Heart left ventricle (tissue), 16 donors: Measurements from ENCODE around the gene ABCC12. TPM values are rescaled to one million over a fixed set of nuclear protein-coding genes. Genes with fewer than 3 reads are reported as not detected.
A peak's percentile ranks its signal among the peaks of the same experiment; 100 is the strongest.

Experiments
- ATAC-seq, 4 donors: fragments of 200-7000 bp; cut with Tn5 transposase; one replicate each; pipeline ENCODE4 v1.9.1; 2020 to 2022; ENCODE audit warnings: moderate library complexity in 4 of 4, mild to moderate bottlenecking in 3 of 4, moderate number of reproducible peaks in 1 of 4
- DNase-seq, 5 donors: peaks; one replicate each; pipeline ENCODE4 v3.0.0-alpha.2; 2020
- H3K27ac ChIP-seq, 12 donors: fragments of 200-600 bp; sonication (generic) in 4 of 12; one replicate each; pipeline versions ENCODE4 v1.5.0 to v1.8.0; 2016 to 2022; ENCODE audit warnings: mild to moderate bottlenecking in 2 of 12
- H3K27me3 ChIP-seq, 9 donors: fragments of 200-600 bp; sonication (generic) in 2 of 9; one replicate each; pipeline versions ENCODE4 v1.5.1 to v1.8.0; 2016 to 2022; ENCODE audit warnings: mild to moderate bottlenecking in 3 of 9
- H3K36me3 ChIP-seq, 9 donors: fragments of 200-600 bp; sonication (generic) in 2 of 9; one replicate each; pipeline versions ENCODE4 v1.5.0 to v1.8.0; 2018 to 2022; ENCODE audit warnings: mild to moderate bottlenecking in 2 of 9
- H3K4me1 ChIP-seq, 12 donors: fragments of 200-600 bp; sonication (generic) in 4 of 12; one replicate each; pipeline versions ENCODE4 v1.5.0 to v1.8.0; 2016 to 2022; ENCODE audit warnings: mild to moderate bottlenecking in 3 of 12
- H3K4me3 ChIP-seq, 12 donors: fragments of 200-600 bp; sonication (generic) in 4 of 12; one replicate each; pipeline versions ENCODE4 v1.5.0 to v1.8.0; 2017 to 2022; ENCODE audit warnings: mild to moderate bottlenecking in 9 of 12, moderate library complexity in 4 of 12
- H3K9me3 ChIP-seq, 12 donors: fragments of 200-600 bp; sonication (generic) in 4 of 12; one replicate each; pipeline versions ENCODE4 v1.5.0 to v1.8.0; 2016 to 2022; ENCODE audit warnings: mild to moderate bottlenecking in 1 of 12
- POLR2A ChIP-seq, 2 donors: fragments of 450-650 bp; IDR thresholded peaks; one replicate each; pipeline ENCODE4 v1.6.1; 2017; ENCODE audit warnings: antibody characterized with exemption in 2 of 2, mild to moderate bottlenecking in 2 of 2, moderate library complexity in 2 of 2
- WGBS, 4 donors: extraction: QIAGEN DNeasy Blood & Tissue Kit in 2 of 4; methylation state at CpG; one replicate each; pipeline versions ENCODE4 v1.1.5 to v1.1.7; 2013 to 2018; 5-methylcytosine and 5-hydroxymethylcytosine counted together
- intact Hi-C, 10 donors: fragments of 100-400 bp; cut with DNase I; formaldehyde crosslinking; loops; one replicate each; pipeline versions ENCODE4 v1.11.1 to v1.14.2; 2022
- polyA plus RNA-seq, 2 donors: library from polyadenylated mRNA; stranded (reverse); fragments of 200-250 nt; gene quantifications; one replicate each; pipeline ENCODE4 v1.2.3, GENCODE V29; 2013
- total RNA-seq, 9 donors: library from RNA; depleted of rRNA in 2 of 9; stranded (reverse); fragments of >200 nt in 2 of 9; fragmentation: NEBNext Ultra II Directional in 3 of 9; extraction: Animal tissue kit (Norgen Biotek cat#: 25700) in 3 of 9; gene quantifications; one replicate each; pipeline versions ENCODE4 v1.1.0 to v1.2.4, GENCODE V29; 2016 to 2023
- TF ChIP-seq, protein P1 (sequence below), 12 donors: fragments of 200-600 bp; sonication (generic) in 4 of 12; IDR thresholded peaks; one replicate each; pipeline versions ENCODE4 v1.5.0 to v1.8.0; 2018 to 2022; ENCODE audit warnings: antibody characterized with exemption in 12 of 12, mild to moderate bottlenecking in 5 of 12
- donor health status: ischemic (EF 13 %, LVEDD 7.1; RV severe dilation, severe dysfunction).
- donor health status: healthy with polysubstance abuse.
- donor health status: DM: no; HTN: yes; CAD: no.
- donor health status: DM: no; HTN: no; CAD: no.
- donor health status: ischemic (EF 25% LVEDD 6.9; RV normal size, moderate dysfunction).
- donor health status: ischemic (EF 25% LVEDD 5.7; RV mildly dilated, moderate dysfunction).
- donor health status: healthy.
- donor health status: DM: yes; HTN: yes; CAD: no.
- donor health status: ischemic (EF 35%, LVEDD 5.7; RV mildly dilated, moderate dysfunction).
- donor health status: nonischemic (EF 11% LVEDD 7.7; RV severe dilation, severe dysfunction).
- donor health status: DM: yes; HTN: yes; CAD: no.
- donor health status: PGD.
- donor health status: ischemic (EF 29% LVEDD 5.4; RV normal size, mild dysfunction).
- donor health status: nonischemic (EF 23%, LVEDD 6.1; RV moderate dilation, normal function).

Gene ABCC12
- total and polyA plus RNA-seq, 11 donors = 0.08 to 0.27 (median 0.10) TPM; not detected in 7

DNA sequence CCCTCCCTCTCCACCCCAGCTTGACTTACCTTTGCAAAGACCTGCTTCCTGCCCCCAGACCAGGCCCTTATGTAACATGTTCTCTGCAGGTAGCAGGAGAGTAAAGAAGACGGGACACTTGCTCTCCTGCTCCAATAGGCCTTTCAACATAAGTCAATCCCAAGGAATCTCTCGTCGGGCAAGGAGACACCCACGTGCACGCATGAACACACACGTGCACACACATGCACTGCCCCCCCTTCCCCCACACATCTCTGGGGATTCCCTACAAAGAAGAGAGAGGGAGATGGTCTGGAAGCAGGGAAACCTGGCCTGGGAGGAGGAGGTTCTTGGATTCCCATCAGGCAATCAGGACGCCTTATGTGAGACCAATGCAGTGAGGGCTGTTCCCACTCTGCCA lies 41.4 kb downstream of the ABCC12 start:
- 94 to 100% (median 96%) methylated on average over 7 of the region's 7 CpGs for WGBS, 4 donors
- H3K4me1 ChIP-seq = peaks cover 0 to 14% (median 2%) of the 10 kb centered on the region in 12 donors
- intact Hi-C loops = no loop called here
- DNase-seq = no peak
- no peaks in the 10 kb centered on the region for H3K27me3 ChIP-seq
- H3K36me3 ChIP-seq = no peaks in the 10 kb centered on the region
- TF ChIP-seq, protein P1, sequence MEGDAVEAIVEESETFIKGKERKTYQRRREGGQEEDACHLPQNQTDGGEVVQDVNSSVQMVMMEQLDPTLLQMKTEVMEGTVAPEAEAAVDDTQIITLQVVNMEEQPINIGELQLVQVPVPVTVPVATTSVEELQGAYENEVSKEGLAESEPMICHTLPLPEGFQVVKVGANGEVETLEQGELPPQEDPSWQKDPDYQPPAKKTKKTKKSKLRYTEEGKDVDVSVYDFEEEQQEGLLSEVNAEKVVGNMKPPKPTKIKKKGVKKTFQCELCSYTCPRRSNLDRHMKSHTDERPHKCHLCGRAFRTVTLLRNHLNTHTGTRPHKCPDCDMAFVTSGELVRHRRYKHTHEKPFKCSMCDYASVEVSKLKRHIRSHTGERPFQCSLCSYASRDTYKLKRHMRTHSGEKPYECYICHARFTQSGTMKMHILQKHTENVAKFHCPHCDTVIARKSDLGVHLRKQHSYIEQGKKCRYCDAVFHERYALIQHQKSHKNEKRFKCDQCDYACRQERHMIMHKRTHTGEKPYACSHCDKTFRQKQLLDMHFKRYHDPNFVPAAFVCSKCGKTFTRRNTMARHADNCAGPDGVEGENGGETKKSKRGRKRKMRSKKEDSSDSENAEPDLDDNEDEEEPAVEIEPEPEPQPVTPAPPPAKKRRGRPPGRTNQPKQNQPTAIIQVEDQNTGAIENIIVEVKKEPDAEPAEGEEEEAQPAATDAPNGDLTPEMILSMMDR (IDR thresholded peaks at IDR 0.05) = no peak
- no peak for TF ChIP-seq POLR2A (IDR thresholded peaks at IDR 0.05)
- no peak overlapping the region for H3K27ac ChIP-seq
- H3K9me3 ChIP-seq = no peaks in the 10 kb centered on the region
- no peak overlapping the region for H3K4me3 ChIP-seq
- ATAC-seq = no peak

DNA sequence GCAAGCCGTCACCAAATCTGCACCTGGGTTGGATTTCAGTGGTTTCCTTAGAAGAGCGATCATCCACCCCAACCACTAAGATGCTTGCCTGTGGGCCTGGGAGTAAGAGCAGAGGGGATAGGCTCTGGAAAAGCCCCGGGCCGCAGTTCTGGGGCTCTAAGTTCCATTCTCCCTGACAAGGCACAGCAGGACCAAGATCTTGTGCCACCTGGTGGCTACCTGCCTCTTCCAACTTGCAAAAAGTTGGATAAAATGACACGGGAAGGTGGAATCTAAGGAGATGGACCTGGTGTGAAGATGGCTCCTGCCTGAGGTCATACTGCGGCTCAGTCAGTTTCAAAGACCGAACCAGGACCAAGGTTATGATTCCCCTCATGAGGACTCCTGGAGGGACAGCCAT lies 42.3 kb downstream of the ABCC12 start:
- Histone ChIP-seq H3K27ac (no peak overlapping the region), H3K36me3 (no peaks in the 10 kb centered on the region), H3K4me3 (no peak overlapping the region), H3K9me3 (no peaks in the 10 kb centered on the region), H3K27me3 (no peaks in the 10 kb centered on the region), H3K4me1 (peaks cover 0 to 14% (median 2%) of the 10 kb centered on the region in 12 donors)
- DNase-seq (no peak), ATAC-seq (no peak)
- TF ChIP-seq, protein P1 (IDR thresholded peaks at IDR 0.05) = peak in 2 of 12 donors; percentile 3 to 10
- no peak for TF ChIP-seq POLR2A (IDR thresholded peaks at IDR 0.05)
- intact Hi-C loops = loop anchor here in 1 of 10 donors (2.0 kb wide), 1 partner anchor 27 kb away; no protein-coding TSS in a partner anchor
- 81 to 88% (median 84%) methylated on average over 7 of the region's 7 CpGs for WGBS, 4 donors

DNA sequence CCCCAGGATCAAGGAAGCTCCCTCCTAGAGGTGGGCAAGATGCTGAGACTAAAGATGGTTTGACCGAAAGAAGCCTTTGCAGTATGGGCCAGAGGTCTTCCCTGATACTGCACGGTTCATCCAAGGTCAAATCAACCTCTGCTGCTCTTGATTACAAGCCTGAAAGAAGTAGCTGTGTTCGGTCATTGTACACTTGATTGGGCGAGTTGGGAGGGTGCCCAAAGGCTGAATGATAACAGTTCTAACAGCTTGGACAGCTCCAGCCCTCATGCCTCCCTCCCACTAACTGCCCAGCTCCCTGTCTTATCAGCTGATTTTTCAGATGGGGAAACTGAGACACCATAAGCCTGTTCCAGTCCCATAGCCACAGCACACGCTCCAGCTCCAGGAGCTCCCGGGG lies 42.8 kb downstream of the ABCC12 start:
- ATAC-seq (peak; percentile 60 to 91 (median 84)), DNase-seq (peak in 4 of 5 donors; percentile 46 to 75 (median 54))
- intact Hi-C loops = loop anchor here in 1 of 10 donors (2.0 kb wide), 1 partner anchor 26 kb away; no protein-coding TSS in a partner anchor
- H3K27ac ChIP-seq = peak overlapping the region in 2 of 12 donors; percentile 19 to 34
- 44 to 58% (median 47%) methylated on average over 6 of the region's 6 CpGs for WGBS, 4 donors
- H3K9me3 ChIP-seq = no peaks in the 10 kb centered on the region
- H3K4me3 ChIP-seq = no peak overlapping the region
- TF ChIP-seq POLR2A (IDR thresholded peaks at IDR 0.05) = no peak
- TF ChIP-seq, protein P1 (IDR thresholded peaks at IDR 0.05) = no peak
- H3K36me3 ChIP-seq = no peaks in the 10 kb centered on the region
- H3K4me1 ChIP-seq = peaks cover 0 to 14% (median 2%) of the 10 kb centered on the region in 12 donors
- H3K27me3 ChIP-seq = no peaks in the 10 kb centered on the region

DNA sequence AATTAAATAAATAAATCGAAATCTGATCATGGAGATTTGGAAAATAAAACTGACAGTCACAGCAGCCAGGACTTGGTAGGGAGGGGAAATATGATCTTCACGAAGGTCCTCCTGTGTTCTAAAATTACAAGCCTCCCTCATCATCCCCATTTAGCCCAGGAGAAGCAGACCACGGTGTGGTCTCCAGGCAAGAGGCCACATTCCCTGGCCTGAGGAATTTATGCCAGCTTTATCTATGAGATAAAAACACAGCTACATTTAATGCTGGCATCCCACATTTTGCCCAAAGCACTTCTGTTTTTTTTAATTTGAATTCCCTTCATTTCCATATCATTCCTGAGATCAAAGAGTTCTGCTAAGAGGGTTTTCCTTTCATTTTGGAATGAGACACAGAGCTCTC lies 43.2 kb downstream of the ABCC12 start:
- Histone ChIP-seq H3K27ac (peak overlapping the region in 2 of 12 donors; percentile 19 to 34), H3K9me3 (no peaks in the 10 kb centered on the region), H3K4me3 (no peak overlapping the region), H3K27me3 (no peaks in the 10 kb centered on the region), H3K36me3 (no peaks in the 10 kb centered on the region), H3K4me1 (peaks cover 0 to 14% (median 2%) of the 10 kb centered on the region in 12 donors)
- ATAC-seq = peak in 1 of 4 donors; percentile 62
- TF ChIP-seq, protein P1 (IDR thresholded peaks at IDR 0.05) = no peak
- no peak for TF ChIP-seq POLR2A (IDR thresholded peaks at IDR 0.05)
- no peak for DNase-seq
- 27 to 43% (median 35%) methylated on average over 3 of the region's 3 CpGs for WGBS, 4 donors
- intact Hi-C loops = loop anchor here in 1 of 10 donors (2.0 kb wide), 1 partner anchor 26 kb away; no protein-coding TSS in a partner anchor
